C4-2B (cell line): ENCODE data around the gene ATRNL1.

ENCODE experiments used
- H3K27ac ChIP-seq: fragments of 450-650 bp; 2 replicates; pipeline ENCODE4 v1.5.1; 2017
- CTCF ChIP-seq: fragments of 450-650 bp; conservative IDR thresholded peaks from 2 replicates; pipeline ENCODE4 v1.5.1; 2017; ENCODE audit warnings: mild to moderate bottlenecking
- ZFX ChIP-seq: fragments of 450-650 bp; IDR thresholded peaks from 2 replicates; pipeline ENCODE4 v1.6.1; 2017

Gene ATRNL1

GRCh38 chr10:115969591-115969990, 876.4 kb downstream of the ATRNL1 start:
- TF ChIP-seq ZFX: no peak
- TF ChIP-seq CTCF: no peak

DNA sequence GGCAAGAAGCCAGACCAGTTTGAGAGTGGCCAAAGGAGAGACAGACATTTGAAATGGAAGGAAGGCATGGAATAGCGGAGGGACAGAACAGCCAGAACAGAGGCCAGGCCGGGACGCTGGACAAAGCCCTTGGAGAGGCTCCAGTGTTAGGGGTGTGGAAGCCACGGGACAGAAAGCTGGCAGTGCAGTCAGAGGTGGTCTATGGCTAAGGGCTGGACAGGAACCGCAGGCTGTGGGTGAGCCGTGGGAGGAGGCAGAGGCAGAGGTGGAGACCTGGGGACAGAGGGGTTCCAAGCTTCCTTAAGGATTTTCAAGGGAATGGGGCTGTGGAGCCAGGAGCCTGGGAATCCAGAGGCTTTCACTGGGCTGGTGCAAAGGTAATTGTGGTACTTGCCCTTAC, 878.8 kb downstream of the ATRNL1 start:
- no peak overlapping the region for H3K27ac ChIP-seq
- TF ChIP-seq CTCF (no peak), ZFX (no peak)

More at GRCh38 chr10:115969591-115969990, 876.4 kb downstream of the ATRNL1 start:
- no peak overlapping the region for H3K27ac ChIP-seq

- no peak overlapping the region for H3K27ac ChIP-seq
- TF ChIP-seq ZFX (no peak), CTCF (no peak)
These were observed 879.3 kb downstream of the ATRNL1 start for GRCh38 chr10:115972426-115972825.

DNA sequence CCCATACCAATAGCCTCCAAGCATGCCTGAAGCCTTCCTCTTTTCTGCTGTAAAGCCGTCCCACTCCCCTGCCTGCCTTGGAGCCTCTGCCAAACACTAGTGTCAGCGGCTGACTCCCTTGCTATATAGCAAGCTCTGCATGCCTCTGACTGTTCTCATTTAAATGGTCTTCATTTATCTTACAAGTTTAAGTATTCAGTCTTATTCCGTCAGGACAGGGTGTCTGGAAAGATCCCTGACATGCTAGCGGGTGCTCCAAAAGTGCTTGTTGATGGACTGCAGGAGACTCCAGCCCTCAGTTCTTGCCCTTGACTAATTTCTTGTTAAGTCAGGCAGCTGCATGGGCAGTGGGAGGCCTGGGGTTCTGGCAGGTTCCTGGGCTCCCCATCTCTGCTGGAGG, 881.2 kb downstream of the ATRNL1 start:
- TF ChIP-seq CTCF (no peak), ZFX (no peak)

DNA sequence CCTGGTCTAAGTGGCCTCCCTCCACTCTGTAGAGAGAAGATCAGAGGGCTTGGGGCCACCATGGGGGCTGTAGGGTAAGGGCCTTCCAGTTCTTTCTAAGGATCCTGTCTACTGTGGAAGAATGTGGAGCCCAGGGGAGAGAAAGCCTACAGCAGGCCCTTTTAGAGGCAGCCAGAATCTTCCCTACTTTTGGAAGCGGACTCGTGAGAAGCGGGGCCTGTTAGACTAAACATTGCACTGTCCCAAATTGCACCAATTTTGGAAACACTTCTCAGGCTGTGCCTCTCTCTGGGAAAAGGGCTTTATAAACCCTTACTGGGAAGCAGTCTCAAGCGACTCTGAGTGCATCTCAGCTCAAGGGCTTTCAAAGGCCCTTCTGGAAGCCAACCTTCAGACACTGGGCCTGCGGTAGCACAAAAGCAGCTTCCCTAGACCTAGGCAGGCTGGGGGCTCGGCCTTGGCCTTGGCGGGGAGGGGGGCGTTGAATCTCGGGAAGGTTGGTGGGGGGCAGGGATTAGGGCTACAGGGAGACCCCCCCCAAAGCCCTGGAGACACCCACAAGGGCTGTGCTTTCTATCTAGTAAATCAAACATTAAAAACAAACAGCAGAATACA, 881.8 kb downstream of the ATRNL1 start:
- TF ChIP-seq CTCF (no peak), ZFX (no peak)
- no peak overlapping the region for H3K27ac ChIP-seq

More for the DNA sequence above, 881.2 kb downstream of the ATRNL1 start:
- H3K27ac ChIP-seq: no peak overlapping the region

GRCh38 chr10:115975506-115975905, 882.3 kb downstream of the ATRNL1 start:
- no peak overlapping the region for H3K27ac ChIP-seq
- no peak for TF ChIP-seq CTCF
- no peak for TF ChIP-seq ZFX

DNA sequence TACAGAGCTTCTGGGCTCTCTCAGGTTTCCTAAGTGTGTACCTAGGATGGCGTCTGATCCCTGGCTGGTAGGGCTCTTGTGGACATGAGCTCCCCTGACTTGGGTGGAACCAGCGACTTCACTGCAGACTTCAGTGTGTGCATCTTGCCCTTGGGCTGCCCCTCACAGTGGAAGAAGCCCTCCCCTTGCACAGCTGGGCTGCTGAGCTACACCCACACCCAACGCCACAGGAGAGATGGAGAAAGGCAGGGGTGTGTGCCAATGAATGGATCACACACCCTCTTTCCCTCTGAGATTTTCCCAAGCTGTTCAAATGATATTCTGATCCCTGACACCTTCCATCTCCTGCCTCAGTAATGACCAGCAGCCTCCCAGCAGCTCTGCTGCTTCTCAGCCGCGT, 883.2 kb downstream of the ATRNL1 start:
- no peak overlapping the region for H3K27ac ChIP-seq
- TF ChIP-seq ZFX (no peak), CTCF (no peak)
